GM12874 (cell line): Measurements from ENCODE around the gene ENOSF1.
A peak's percentile ranks its signal among the peaks of the same experiment; 100 is the strongest.

Experiments used
- CTCF ChIP-seq: IDR thresholded peaks from 2 replicates; pipeline ENCODE4 v1.5.1; 2011; ENCODE audit warnings: low read depth, mild to moderate bottlenecking, control low read depth, low read length, moderate library complexity; ENCODE audit not compliant: insufficient read depth

The ENOSF1 gene

DNA sequence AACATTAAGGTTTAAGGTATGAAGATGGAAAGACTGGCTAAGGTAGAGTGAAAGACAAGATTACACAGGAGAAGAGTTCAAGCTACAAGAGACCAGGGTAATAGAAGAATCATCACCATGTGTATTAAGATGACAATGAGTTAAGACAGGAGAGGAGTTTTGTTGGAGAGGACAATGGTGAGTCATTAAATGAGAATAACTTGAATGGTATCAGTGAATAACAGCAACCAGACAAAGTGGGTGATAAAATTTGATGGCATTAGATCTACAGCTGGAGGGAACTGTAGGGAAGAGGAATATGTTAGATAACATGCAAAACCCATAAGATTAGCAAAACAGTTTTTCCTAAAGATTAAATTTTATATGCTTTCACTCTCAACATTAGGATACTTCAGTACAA lies 18.8 kb upstream of the ENOSF1 start:
- TF ChIP-seq CTCF = no peak

DNA sequence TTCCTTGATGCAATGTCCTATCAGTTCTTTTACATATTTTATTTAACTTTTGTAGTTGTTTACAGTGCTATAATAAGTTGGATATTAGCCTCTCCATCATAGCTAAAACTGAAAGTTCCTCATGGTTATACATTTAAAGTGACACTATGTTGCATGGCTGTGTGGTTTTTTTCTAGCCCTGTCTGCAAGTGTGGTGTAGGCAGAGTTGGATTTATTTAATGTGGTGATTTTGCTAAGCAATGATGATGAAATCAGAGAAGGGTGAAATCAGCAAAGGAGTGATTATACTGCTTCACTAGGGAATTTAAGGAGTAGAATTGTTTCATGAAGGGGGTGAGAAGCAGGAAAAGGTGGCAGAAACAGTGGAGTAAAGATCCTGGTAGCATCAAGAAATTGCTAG lies 18.3 kb upstream of the ENOSF1 start:
- TF ChIP-seq CTCF = no peak

DNA sequence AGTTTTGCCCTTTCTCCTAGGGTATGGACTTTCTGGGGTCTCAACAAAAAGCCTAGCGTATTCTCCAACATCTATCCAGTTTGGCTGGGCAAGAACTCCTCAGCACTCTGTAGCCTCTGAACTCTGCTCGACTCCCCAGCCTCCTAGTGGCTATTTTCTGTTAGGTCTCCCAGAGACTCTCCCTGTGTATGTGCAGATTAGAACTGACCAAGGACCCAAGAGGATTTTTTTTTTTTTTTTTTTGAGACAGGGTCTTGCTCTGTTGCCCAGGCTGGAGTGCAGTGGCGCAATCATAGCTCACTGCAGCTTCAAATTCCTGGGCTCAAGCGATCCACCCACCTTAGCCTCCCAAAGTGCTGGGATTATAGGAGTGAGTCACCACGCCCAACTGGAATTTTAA lies 17.7 kb upstream of the ENOSF1 start:
- 0 out of 2 replicates have a peak, but pooled peaks have one; percentile 9 for TF ChIP-seq CTCF

DNA sequence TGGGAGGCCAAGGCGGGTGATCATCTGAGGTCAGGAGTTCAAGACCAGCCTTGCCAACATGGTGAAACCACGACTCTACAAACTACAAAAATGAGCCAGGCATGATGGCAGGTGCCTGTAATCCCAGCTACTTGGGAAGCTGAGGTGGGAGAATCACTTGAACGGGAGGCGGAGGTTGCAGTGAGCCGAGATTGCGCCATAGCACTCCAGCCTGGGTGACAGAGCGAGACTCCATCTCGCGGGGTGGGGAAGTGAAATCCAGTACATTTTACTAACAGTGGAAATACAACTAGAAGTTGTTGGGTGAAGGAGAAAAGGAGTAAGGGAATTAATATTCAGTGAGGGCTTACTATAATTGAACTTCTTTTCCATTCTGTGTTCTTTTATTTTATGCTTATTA lies 13.2 kb upstream of the ENOSF1 start:
- no peak for TF ChIP-seq CTCF

DNA sequence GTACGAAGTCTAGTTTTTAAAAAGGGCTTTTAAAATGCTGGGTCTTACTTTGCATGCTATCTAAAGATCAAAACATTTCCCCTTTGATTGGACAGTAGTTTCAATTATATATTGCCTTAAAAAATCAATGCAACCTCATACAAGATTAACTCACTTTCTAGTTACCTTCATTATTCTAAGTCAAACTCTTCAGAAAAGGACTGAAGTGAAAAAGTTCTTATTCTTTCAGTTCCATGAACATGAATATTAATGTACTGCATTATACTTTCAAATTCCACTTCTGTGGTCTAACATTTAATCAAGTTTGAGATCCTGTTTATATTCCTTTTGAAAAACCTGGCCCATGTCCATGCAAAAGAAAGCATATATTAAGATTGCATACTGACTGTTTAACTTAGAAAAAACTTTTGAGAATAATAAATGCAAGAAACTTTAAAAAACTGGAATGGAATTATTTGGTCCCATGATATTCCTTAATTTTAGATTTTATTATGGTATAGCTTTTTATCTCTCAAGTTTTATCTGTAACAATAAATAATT lies 11.2 kb upstream of the ENOSF1 start:
- TF ChIP-seq CTCF = no peak

- no peak for TF ChIP-seq CTCF
Measured at GRCh38 chr18:717003-717402, 4.6 kb upstream of the ENOSF1 start.

- no peak for TF ChIP-seq CTCF
Measured at GRCh38 chr18:715626-716025, 3.2 kb upstream of the ENOSF1 start.

DNA sequence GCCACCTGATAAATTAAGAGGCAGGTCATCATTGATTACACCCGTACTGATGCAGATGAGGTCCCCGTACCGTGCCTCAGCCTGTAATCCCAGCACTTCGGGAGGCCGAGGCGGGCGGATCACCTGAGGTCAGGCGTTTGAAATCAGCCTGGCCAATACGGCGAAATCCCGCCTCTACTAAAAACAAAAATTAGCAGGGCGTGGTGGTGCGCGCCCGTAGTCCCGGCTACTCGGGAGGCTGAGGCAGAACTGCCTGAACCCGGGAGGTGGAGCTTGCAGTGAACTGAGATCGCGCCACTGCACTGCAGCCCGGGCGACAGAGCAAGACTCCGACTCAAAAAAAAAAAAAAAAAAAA lies 683 bp upstream of the ENOSF1 start:
- no peak for TF ChIP-seq CTCF
